GM12874 (cell line): ENCODE measurements around the gene EBF3.

Experiments
- TF ChIP-seq, protein P1 (sequence below): IDR thresholded peaks from 2 replicates; pipeline ENCODE4 v1.5.1; 2011; ENCODE audit warnings: low read depth, mild to moderate bottlenecking, control low read depth, low read length, moderate library complexity; ENCODE audit not compliant: insufficient read depth

The EBF3 gene

GRCh38 chr10:129864082-129864481 lies 100.0 kb downstream of the EBF3 start:
- TF ChIP-seq, protein P1, sequence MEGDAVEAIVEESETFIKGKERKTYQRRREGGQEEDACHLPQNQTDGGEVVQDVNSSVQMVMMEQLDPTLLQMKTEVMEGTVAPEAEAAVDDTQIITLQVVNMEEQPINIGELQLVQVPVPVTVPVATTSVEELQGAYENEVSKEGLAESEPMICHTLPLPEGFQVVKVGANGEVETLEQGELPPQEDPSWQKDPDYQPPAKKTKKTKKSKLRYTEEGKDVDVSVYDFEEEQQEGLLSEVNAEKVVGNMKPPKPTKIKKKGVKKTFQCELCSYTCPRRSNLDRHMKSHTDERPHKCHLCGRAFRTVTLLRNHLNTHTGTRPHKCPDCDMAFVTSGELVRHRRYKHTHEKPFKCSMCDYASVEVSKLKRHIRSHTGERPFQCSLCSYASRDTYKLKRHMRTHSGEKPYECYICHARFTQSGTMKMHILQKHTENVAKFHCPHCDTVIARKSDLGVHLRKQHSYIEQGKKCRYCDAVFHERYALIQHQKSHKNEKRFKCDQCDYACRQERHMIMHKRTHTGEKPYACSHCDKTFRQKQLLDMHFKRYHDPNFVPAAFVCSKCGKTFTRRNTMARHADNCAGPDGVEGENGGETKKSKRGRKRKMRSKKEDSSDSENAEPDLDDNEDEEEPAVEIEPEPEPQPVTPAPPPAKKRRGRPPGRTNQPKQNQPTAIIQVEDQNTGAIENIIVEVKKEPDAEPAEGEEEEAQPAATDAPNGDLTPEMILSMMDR: no peak

- TF ChIP-seq, protein P1: no peak
Measured at GRCh38 chr10:129863201-129863663, 100.8 kb downstream of the EBF3 start.

- TF ChIP-seq, protein P1: no peak
Measured at GRCh38 chr10:129861776-129862531, 102.1 kb downstream of the EBF3 start.

DNA sequence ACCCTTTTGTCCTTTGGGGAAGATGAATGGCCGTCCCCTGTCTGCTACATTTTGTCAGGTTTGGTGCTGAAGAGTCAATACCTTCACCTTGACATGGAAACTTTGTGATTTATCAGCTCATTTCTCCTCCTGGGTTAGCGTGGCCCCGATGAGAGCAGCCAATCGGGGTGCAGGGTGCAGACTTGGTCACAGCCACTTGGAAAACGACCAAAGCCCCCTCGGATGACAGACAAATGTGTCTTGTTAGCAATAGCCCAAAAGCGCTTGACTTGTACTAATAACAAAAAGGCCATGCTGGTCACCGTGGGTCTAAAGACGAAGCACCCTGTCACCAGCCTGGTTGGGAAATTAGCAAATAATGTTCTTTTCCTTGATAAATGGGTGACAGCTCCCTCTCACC lies 103.7 kb downstream of the EBF3 start:
- TF ChIP-seq, protein P1: no peak

DNA sequence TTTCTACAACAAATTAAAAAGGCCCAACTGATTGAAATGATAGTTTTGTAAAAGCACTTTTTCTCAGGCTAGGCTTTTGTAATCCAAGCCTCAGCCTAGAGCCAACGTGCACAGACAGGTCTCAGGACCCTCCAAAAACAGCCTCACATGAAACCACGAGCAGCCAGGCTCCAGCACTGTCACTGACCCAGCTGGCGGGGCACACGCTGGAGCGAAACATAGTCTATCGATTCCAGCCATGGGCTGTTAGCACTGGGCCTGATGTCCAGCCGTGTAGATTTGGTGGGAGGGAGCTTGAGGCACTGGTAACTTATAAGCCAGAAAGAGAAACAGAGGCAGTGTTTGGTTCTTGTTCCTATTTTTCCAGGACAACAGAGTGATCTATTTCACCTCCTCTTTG lies 104.5 kb downstream of the EBF3 start:
- TF ChIP-seq, protein P1: no peak

- TF ChIP-seq, protein P1: no peak
Measured at GRCh38 chr10:129857242-129857960, 106.7 kb downstream of the EBF3 start.

DNA sequence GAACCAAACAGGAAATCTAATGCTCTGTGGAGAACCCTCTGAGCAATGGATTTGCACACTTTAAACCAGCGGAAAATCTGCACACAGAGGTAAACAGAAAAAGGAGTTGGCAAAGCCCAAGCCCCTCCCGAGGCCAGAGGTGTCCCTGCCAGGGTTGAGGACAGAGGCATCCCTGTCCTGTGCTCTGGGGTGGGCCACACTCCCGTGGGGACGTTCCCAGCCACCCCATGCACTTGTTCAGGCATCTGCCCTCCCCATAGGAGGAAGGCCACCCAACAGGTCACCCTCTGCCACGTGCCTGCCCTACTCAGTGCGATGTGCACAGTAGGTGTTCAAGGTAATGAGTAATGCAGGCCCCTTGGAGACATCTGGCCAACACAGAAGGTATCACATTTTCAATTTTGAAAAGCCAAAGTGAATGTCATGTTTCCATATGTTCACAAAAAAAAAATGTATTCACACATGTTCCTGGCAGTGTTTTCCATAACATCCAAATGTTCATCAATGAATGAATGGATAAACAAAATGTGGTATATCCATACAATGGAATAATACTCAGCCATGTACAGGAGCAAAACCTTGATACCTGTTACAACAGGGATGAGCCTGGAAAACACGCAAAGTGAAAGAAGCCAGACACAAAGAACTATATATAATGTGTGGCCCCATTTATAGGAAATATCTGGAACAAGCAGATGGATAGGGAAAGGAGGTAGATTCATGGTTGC lies 108.1 kb downstream of the EBF3 start:
- TF ChIP-seq, protein P1: no peak
